ENCODE measurements around the gene PARD6A. TPM values are rescaled to one million over a fixed set of nuclear protein-coding genes. Genes with fewer than 3 reads are reported as not detected.

PARD6A gene
- total and polyA plus RNA-seq, 4 experiments from 2014 or later, result 7.4 to 26.5 (median 13.3) TPM

DNA sequence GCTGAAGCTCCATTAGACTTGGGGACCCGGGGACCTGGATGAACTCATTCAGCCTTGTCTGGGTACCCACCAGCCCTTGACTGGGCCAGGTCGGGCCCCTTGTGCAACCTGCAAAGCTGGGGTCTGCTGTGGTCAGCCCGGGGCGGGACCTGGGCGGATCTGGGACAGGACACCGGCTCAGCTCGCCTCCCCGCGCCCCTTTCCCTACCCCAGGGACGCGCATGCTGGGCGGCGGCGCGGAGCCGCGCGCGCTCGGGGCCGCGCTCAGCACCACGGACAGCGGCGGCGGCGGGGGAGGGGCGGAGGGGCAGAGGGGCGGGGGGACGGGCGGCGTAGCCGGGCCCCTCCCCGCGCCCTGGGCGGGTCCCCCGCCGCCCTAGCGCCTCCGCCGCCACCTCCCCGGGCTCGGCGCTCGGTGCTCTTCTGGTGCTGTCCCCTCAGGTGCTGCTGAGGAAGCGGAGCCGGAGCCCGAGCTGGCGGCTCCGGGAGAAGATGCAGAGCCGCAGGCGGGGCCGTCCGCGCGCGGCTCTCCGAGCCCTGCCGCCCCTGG, 8.1 kb upstream of the PARD6A start:
- Mint-ChIP-seq H3K9me3 (peaks cover 0 to 2% (median 0%) of the 10 kb centered on the region in 8 donors), H3K36me3 (peaks cover 26 to 53% of the 10 kb centered on the region in 2 donors), H3K4me3 (no peak overlapping the region), H3K27me3 (no peaks in the 10 kb centered on the region), H3K27ac (no peak overlapping the region), H3K4me1 (peaks cover 8 to 23% (median 10%) of the 10 kb centered on the region in 4 donors)
- Histone ChIP-seq H3K9me3 (ENCODE audit: control insufficient read depth in 1 of 2, low read length in 2 of 2) (no peaks in the 10 kb centered on the region), H3K4me1 (ENCODE audit: insufficient read depth, low read length) (no peaks in the 10 kb centered on the region), H3K27ac (ENCODE audit: low read depth, low read length) (no peak overlapping the region), H3K4me3 (ENCODE audit: low read length in 2 of 2) (no peak overlapping the region), H3K36me3 (ENCODE audit: insufficient read depth, low read length) (peaks cover 61% of the 10 kb centered on the region), H3K27me3 (ENCODE audit: insufficient read depth, low read length) (no peaks in the 10 kb centered on the region)
- no peak for DNase-seq
- CTCF ChIA-PET (ENCODE audit: partially characterized antibody), result interaction anchor here (0.8 to 15.0 kb wide), 3 partner anchors 15 to 164 kb away, joined by 3 to 329 read pairs (median 3); no protein-coding TSS in a partner anchor
- POLR2A ChIA-PET (ENCODE audit: partially characterized antibody), result interaction anchor here (1.1 to 2.5 kb wide), 2 partner anchors 90 to 97 kb away, joined by 3 to 9 read pairs; partner anchors contain the start of gene CTCF
- intact Hi-C loops (cut with micrococcal nuclease), result no loop called here

DNA sequence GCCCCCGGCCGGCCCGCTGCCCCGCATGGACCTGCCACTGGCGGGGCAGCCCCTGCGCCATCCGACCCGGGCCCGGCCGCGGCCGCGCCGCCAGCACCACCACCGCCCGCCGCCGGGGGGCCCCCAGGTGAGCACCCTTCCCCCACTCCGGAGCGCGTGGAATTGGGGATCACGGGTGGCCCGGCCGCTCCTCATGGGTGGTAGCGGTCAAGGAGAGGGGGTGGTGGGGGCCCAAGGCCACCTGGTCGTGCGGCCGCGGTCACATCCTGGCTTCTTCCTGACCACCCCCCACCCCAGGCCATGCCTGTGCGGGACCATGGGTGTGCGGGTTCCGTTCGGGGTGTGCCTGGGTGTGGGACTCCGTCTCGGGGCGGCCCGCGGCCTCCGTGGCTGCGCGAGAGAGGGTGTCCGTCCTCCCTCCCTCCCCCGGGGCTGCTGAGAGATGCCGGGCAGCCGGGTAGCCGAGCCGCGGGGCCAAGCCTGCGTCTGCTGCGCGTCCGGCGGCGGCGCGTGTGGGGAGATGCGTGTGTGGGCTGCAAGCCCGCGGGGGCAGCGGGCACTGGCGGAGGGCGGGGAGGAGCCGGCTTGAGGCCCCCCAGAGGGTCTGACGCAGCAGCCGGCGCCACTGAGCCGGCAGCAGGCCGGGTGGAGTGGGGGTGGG, 7.5 kb upstream of the PARD6A start:
- Histone ChIP-seq H3K27me3 (ENCODE audit: insufficient read depth, low read length) (no peaks in the 10 kb centered on the region), H3K4me1 (ENCODE audit: insufficient read depth, low read length) (no peaks in the 10 kb centered on the region), H3K4me3 (ENCODE audit: low read length in 2 of 2) (no peak overlapping the region), H3K36me3 (ENCODE audit: insufficient read depth, low read length) (peaks cover 64% of the 10 kb centered on the region), H3K27ac (ENCODE audit: low read depth, low read length) (no peak overlapping the region), H3K9me3 (ENCODE audit: control insufficient read depth in 1 of 2, low read length in 2 of 2) (no peaks in the 10 kb centered on the region)
- ChIA-PET CTCF (ENCODE audit: partially characterized antibody) (interaction anchor here (1.1 to 15.0 kb wide), 2 partner anchors 14 to 106 kb away, joined by 3 to 329 read pairs; no protein-coding TSS in a partner anchor), POLR2A (ENCODE audit: partially characterized antibody) (interaction anchor here (2.5 kb wide), 1 partner anchor 91 kb away, joined by 9 read pairs; the partner anchor contains the start of gene CTCF)
- H3K27ac Mint-ChIP-seq, result no peak overlapping the region
- no peaks in the 10 kb centered on the region for H3K27me3 Mint-ChIP-seq
- H3K4me3 Mint-ChIP-seq, result no peak overlapping the region
- peaks cover 0 to 2% (median 0%) of the 10 kb centered on the region in 8 donors for H3K9me3 Mint-ChIP-seq
- H3K36me3 Mint-ChIP-seq, result peaks cover 26 to 58% of the 10 kb centered on the region in 2 donors
- intact Hi-C loops (cut with micrococcal nuclease), result no loop called here
- DNase-seq, result no peak
- peaks cover 8 to 23% (median 10%) of the 10 kb centered on the region in 4 donors for H3K4me1 Mint-ChIP-seq

DNA sequence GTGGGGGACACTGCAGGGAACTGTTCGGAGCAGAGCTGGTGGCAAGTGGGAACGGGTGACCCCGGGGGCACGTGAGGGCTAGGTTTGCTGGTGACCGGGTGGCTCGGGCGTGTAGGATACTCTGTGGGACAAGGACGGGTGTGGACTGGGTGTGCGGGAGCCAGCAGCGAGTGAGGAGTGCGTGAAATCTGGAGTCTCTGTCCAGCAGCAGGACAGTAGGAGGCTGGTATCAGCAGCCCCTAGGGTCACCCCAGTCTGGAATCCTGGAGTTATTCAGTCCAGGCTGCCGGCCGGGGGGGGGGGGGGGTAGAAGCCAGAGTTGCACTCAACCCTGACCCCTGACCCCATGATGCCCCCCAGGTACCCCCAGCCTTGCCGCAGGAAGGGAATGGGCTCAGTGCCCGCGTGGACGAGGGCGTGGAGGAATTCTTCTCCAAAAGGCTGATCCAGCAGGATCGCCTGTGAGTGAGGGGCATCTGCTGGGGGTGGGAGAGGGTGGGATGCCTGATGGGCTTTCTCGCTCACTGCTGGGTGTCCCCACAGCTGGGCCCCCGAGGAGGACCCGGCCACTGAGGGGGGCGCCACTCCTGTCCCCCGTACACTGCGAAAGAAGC, 6.9 kb upstream of the PARD6A start:
- H3K4me3 ChIP-seq (ENCODE audit: low read length in 2 of 2), result no peak overlapping the region
- CTCF ChIA-PET (ENCODE audit: partially characterized antibody), result no interaction called here
- Mint-ChIP-seq H3K9me3 (peaks cover 0 to 2% (median 0%) of the 10 kb centered on the region in 8 donors), H3K4me3 (no peak overlapping the region), H3K27me3 (no peaks in the 10 kb centered on the region), H3K27ac (no peak overlapping the region), H3K4me1 (peaks cover 9 to 26% (median 15%) of the 10 kb centered on the region in 4 donors), H3K36me3 (peaks cover 26 to 54% of the 10 kb centered on the region in 2 donors)
- DNase-seq, result no peak
- H3K9me3 ChIP-seq (ENCODE audit: control insufficient read depth in 1 of 2, low read length in 2 of 2), result no peaks in the 10 kb centered on the region
- H3K4me1 ChIP-seq (ENCODE audit: insufficient read depth, low read length), result peaks cover 6% of the 10 kb centered on the region
- intact Hi-C loops (cut with micrococcal nuclease), result no loop called here
- H3K36me3 ChIP-seq (ENCODE audit: insufficient read depth, low read length), result peaks cover 59% of the 10 kb centered on the region
- no peaks in the 10 kb centered on the region for H3K27me3 ChIP-seq (ENCODE audit: insufficient read depth, low read length)
- H3K27ac ChIP-seq (ENCODE audit: low read depth, low read length), result no peak overlapping the region
- POLR2A ChIA-PET (ENCODE audit: partially characterized antibody), result interaction anchor here (2.5 kb wide), 1 partner anchor 91 kb away, joined by 9 read pairs; the partner anchor contains the start of gene CTCF

DNA sequence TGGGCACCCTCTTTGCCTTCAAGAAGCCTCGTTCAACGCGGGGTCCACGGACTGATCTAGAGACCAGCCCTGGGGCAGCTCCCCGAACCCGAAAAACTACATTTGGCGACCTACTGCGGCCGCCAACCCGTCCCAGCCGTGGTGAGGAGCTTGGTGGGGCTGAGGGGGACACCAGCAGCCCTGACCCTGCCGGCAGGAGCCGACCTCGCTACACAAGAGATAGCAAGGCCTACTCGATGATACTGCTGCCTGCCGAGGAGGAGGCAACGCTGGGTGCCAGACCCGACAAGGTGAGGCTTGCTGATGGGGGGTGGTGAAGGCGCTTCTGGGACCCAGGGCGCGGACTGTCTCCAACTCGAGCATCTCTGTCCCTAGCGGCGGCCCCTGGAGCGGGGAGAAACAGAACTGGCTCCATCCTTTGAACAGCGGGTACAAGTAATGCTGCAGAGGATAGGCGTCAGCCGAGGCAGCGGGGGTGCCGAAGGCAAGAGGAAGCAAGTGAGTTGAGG, 6.3 kb upstream of the PARD6A start:
- peaks cover 13 to 32% (median 19%) of the 10 kb centered on the region in 4 donors for H3K4me1 Mint-ChIP-seq
- intact Hi-C loops (cut with micrococcal nuclease), result no loop called here
- ChIA-PET CTCF (ENCODE audit: partially characterized antibody) (no interaction called here), POLR2A (ENCODE audit: partially characterized antibody) (interaction anchor here (2.5 kb wide), 1 partner anchor 92 kb away, joined by 9 read pairs; the partner anchor contains the start of gene CTCF)
- H3K9me3 ChIP-seq (ENCODE audit: control insufficient read depth in 1 of 2, low read length in 2 of 2), result no peaks in the 10 kb centered on the region
- no peaks in the 10 kb centered on the region for H3K27me3 Mint-ChIP-seq
- H3K27ac Mint-ChIP-seq, result peak overlapping the region in 1 of 7 donors; percentile 46
- H3K4me3 Mint-ChIP-seq, result no peak overlapping the region
- peaks cover 0 to 2% (median 0%) of the 10 kb centered on the region in 8 donors for H3K9me3 Mint-ChIP-seq
- peaks cover 53% of the 10 kb centered on the region for H3K36me3 ChIP-seq (ENCODE audit: insufficient read depth, low read length)
- DNase-seq, result no peak
- H3K36me3 Mint-ChIP-seq, result peaks cover 26 to 52% of the 10 kb centered on the region in 2 donors
- H3K27me3 ChIP-seq (ENCODE audit: insufficient read depth, low read length), result no peaks in the 10 kb centered on the region
- no peak overlapping the region for H3K27ac ChIP-seq (ENCODE audit: low read depth, low read length)
- H3K4me1 ChIP-seq (ENCODE audit: insufficient read depth, low read length), result peaks cover 11% of the 10 kb centered on the region
- H3K4me3 ChIP-seq (ENCODE audit: low read length in 2 of 2), result no peak overlapping the region

DNA sequence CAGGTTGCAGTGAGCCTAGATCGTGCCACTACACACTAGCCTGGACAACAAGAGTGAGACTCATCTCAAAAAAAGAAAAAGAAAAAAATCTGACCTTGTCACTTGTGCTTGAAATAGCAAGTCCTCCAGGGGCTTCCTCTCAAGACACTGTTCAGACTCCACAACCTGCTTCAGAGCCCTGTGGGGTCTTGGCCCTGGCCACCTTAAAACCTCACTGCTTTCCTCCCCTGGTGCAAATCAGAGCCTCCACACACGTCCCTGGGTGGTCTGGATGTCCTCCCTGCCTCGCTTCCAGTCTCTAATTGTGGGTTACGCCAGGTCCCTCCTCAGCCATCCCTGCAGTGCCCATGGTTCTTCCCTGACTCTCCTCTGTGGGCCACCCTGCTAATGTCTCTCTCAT, 5.4 kb upstream of the PARD6A start:
- Mint-ChIP-seq H3K9me3 (peaks cover 0 to 2% (median 0%) of the 10 kb centered on the region in 8 donors), H3K27me3 (no peaks in the 10 kb centered on the region), H3K4me1 (peaks cover 13 to 32% (median 18%) of the 10 kb centered on the region in 4 donors), H3K27ac (peak overlapping the region in 4 of 7 donors; percentile 66 to 76 (median 74)), H3K4me3 (no peak overlapping the region), H3K36me3 (peaks cover 23 to 44% of the 10 kb centered on the region in 2 donors)
- DNase-seq, result no peak
- ChIA-PET CTCF (ENCODE audit: partially characterized antibody) (no interaction called here), POLR2A (ENCODE audit: partially characterized antibody) (interaction anchor here (6.1 kb wide), 1 partner anchor 8 kb away, joined by 164 read pairs; the partner anchor contains the start of gene CARMIL2)
- Histone ChIP-seq H3K4me1 (ENCODE audit: insufficient read depth, low read length) (peaks cover 12% of the 10 kb centered on the region), H3K27me3 (ENCODE audit: insufficient read depth, low read length) (no peaks in the 10 kb centered on the region), H3K27ac (ENCODE audit: low read depth, low read length) (no peak overlapping the region), H3K36me3 (ENCODE audit: insufficient read depth, low read length) (peaks cover 44% of the 10 kb centered on the region), H3K9me3 (ENCODE audit: control insufficient read depth in 1 of 2, low read length in 2 of 2) (no peaks in the 10 kb centered on the region), H3K4me3 (ENCODE audit: low read length in 2 of 2) (no peak overlapping the region)
- intact Hi-C loops (cut with micrococcal nuclease), result no loop called here

DNA sequence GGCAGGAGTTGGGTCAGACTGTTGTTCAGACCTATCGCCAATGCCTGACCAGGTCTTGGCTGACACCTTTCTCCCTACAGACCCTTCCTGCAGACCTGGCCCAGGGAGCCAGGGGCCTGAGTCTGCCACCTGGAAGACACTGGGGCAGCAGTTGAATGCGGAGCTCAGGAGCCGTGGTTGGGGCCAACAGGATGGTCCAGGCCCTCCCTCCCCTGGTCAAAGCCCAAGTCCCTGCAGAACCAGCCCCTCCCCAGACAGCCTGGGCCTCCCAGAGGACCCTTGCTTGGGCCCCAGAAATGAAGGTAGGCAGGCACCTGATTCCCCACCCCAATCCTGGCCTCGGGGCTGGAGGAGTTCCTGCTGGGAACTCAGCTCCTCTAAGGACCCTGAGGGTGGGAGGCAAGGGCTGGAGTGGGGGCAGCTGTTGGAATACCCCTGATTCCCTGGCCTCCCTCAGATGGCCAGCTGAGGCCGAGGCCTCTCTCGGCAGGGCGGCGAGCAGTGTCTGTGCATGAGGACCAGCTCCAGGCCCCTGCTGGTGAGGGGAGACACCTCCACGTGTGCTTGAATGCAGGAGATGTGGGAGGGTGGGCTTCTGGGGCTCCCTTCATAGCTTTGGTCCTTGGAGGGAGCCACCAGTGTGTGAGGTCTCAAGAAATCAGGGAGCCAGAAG, 4.3 kb upstream of the PARD6A start:
- no peak overlapping the region for H3K4me3 ChIP-seq (ENCODE audit: low read length in 2 of 2)
- intact Hi-C loops (cut with micrococcal nuclease), result no loop called here
- Mint-ChIP-seq H3K27me3 (no peaks in the 10 kb centered on the region), H3K27ac (peak overlapping the region in 1 of 7 donors; percentile 75), H3K4me3 (peak overlapping the region in 1 of 8 donors; percentile 43), H3K36me3 (peaks cover 15 to 39% of the 10 kb centered on the region in 2 donors), H3K4me1 (peaks cover 9 to 34% (median 16%) of the 10 kb centered on the region in 4 donors), H3K9me3 (peaks cover 0 to 2% (median 0%) of the 10 kb centered on the region in 8 donors)
- H3K4me1 ChIP-seq (ENCODE audit: insufficient read depth, low read length), result peaks cover 18% of the 10 kb centered on the region
- no peak for DNase-seq
- H3K27ac ChIP-seq (ENCODE audit: low read depth, low read length), result no peak overlapping the region
- no peaks in the 10 kb centered on the region for H3K27me3 ChIP-seq (ENCODE audit: insufficient read depth, low read length)
- peaks cover 33% of the 10 kb centered on the region for H3K36me3 ChIP-seq (ENCODE audit: insufficient read depth, low read length)
- ChIA-PET POLR2A (ENCODE audit: partially characterized antibody) (interaction anchor here (0.8 to 6.1 kb wide), 4 partner anchors 9 to 150 kb away, joined by 3 to 164 read pairs (median 3); partner anchors contain the start of genes CARMIL2, CTCF and TSNAXIP1), CTCF (ENCODE audit: partially characterized antibody) (interaction anchor here (1.2 to 5.9 kb wide), 2 partner anchors 12 to 109 kb away, joined by 6 to 51 read pairs; partner anchors contain the start of gene CARMIL2)
- no peaks in the 10 kb centered on the region for H3K9me3 ChIP-seq (ENCODE audit: control insufficient read depth in 1 of 2, low read length in 2 of 2)

All from CD4-positive, alpha-beta memory T cell (primary cell).